GF-D8 (cell line): ENCODE results near the gene FZD7.

Experiments used
- DNase-seq: peaks from one replicate; lab custom pipeline; 2025; lab: John Stamatoyannopoulos, UW

FZD7 gene

GRCh38 chr2:202038471-202039277 is 5.0 kb downstream of the FZD7 start:
- DNase-seq: no peak

- no peak for DNase-seq
Observed at GRCh38 chr2:202039278-202040078, 5.8 kb downstream of the FZD7 start.

DNA sequence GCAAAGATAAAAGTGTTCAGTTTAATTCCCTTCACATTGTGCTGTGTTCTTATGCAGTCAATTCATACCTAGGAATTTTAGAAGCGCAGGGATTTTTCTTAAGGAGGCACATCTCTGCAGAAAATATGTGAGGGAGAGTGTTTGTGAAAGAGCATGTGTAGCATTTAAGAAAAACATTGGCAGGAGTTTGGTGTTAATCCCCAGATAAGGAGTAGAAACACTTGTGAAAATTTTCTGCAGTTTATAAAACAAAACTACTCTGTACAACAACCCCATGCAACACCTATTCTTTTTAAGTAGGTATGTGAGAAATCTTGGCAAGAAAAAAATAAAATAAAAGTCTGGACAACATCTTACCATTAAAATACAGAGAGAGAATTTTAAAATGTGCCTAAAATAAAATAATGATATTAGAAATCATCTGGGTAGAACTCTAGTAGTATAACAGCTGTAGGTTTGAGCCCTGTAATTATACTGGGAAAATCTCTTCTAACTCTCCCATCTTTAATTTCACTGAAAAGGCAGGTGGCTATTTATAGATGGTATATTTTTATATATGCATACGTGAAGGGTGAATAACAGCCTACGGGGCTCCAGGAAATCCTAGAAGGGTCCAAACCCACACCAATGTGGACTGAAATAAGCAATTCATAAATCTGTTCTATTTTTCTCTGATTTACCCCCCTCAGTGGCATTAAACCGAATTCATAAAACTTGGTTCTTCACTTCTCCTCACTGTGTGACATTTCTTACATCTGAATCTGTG is 6.6 kb downstream of the FZD7 start:
- DNase-seq: no peak

GRCh38 chr2:202042444-202042843 is 8.8 kb downstream of the FZD7 start:
- no peak for DNase-seq

GRCh38 chr2:202043475-202043874 is 9.8 kb downstream of the FZD7 start:
- no peak for DNase-seq

DNA sequence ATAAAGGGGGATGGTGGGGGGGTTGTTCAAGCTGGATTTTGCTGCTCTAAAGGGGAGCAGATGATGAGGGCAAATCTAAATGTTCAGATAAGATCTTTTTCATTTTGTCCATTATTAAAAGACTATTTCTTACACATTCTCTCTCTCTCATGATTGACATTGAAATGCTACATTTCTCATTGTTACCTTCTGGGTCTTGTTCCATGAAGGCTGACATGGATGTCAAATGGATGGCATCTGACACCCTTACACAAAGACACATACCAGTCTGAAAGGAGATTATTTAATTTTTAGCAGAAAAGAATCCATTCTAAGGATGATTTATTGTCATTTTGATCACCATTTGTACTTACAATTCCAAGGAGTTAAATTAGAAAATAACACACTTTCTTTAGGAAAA is 11.1 kb downstream of the FZD7 start:
- DNase-seq: no peak

- DNase-seq: no peak
Observed at GRCh38 chr2:202046572-202046971, 12.9 kb downstream of the FZD7 start.

DNA sequence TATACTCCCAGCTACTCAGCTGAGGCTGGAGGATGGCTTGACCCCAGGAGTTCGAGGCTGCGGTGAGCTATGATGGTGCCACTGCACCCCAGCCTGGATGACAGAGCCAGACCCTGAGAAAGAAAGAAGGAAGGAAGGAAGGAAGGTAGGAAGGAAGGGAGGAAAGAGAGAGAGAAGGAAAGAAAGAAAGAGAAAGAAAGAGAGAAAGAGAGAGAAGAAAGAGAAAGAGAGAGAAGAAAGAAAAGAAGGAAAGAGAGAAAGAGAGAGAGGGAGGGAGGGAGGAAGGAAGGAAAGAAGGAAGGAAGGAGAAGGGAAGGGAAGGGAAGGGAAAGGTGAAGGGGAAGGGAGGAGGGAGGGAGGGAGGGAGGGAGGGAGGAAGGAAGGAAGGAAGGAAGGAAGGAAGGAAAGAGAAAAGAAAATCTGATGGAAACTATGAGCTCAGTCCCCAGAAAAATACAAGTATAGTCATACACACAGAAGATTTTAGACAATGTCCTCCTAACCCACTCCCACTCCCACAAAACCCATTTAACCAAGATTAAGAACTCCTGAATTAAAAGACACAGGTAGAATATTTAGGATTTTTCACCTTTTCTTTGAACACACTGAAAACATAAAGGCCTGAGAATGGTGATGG is 15.6 kb downstream of the FZD7 start:
- DNase-seq: no peak

- DNase-seq: no peak
Observed at GRCh38 chr2:202049840-202050239, 16.2 kb downstream of the FZD7 start.

DNA sequence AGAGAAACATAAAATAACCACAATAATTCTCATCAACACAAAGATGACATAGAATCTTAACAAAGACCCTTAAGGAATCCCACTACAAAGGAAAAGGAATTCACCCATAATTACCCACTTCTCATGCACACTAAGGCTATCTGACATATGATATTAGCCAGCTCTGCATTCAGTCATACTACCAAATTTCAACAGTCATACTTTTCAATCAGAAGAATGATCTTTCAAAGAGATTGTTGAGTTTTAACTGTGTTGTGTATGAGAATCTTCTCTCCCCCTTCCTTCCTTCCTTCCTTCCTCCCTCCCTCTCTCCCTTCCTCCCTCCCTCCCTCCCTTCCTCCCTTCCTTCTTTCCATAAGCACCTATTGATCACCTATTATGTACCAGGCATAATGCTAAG is 17.0 kb downstream of the FZD7 start:
- no peak for DNase-seq

DNA sequence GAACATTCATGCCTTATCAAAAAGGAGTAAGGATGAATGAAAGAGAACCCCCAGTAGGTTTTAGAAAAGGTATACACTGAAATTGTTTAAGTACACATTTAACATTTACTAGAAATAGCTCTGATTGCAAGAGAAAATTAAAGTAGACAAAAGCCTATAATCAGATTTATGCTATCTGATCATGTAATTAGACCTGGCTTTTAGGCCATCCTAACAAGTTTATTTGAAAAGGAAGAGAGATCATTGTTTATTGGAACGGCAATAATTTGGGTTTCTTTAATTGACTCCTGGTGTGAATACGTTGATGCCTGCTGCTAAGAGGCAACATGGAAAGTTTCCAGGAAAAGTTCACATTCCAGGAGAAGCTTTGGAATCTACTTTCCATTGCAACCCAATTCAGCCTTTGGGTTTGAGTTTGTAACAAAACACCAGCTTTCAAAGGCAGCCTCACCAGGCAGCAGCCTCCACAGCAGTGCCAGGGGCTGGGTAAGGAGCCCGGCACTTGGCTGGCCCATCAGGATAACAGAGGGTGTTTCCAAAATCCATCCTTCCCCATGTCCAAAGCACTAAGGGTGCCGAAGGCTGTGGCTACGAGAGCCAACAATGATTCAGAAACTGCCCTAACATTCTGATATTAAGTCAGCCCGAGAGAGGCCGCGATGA is 18.0 kb downstream of the FZD7 start:
- no peak for DNase-seq

DNA sequence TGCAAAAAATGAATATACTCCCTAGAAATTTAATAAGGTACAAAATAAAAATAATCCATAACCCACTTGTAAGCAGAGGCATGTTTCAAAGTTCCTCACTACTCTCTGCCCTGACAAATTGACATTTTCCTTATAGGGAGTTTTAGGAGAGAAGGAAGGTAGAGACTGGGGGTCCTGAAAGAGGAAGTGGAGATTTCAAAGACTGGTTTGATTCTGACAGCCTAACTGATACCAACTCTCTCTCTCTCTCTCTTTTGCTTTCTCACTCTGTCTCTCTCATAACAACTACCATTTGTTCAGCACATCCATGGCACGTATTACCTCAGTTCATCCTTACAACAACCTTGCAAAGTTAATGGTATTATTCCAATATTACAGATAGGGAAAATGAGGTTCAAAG is 18.6 kb downstream of the FZD7 start:
- no peak for DNase-seq

- DNase-seq: no peak
Observed at GRCh38 chr2:202054679-202055078, 21.0 kb downstream of the FZD7 start.

DNA sequence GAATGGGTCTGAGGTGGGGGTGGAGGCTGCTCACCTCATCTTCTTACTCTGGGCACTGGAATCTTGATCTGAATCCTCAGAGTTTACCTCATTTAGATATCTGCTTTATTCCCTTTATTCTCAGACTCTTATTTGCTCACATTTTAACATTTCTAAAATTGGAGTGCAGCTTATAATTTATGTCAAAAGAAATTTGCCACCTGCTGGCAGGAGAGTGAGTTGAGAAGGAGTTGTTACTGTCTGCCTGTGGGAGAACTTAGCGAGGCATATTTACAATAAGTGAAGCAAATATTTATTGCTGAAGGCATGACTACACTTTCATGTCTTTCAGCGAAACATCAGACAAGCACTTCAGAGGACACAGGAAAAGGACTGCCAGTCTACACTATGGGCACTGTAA is 23.0 kb downstream of the FZD7 start:
- no peak for DNase-seq

DNA sequence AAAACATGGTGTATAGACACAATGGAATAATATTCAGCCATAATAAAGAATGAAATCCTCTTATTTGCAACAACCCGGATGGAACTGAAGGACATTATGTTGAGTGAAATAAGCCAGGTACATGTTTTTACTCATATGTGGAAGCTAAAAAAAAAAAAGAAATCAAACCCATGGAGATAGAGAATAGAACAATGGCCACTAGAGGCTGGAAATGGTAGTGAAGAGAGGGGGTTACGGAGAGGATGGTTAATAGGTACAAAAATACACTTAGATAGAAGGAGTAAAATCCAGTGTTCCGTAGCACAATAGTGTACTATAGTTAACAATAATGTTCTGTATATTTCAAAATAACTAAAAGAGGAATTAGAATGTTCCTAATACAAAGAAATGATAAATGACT is 26.6 kb downstream of the FZD7 start:
- DNase-seq: no peak

GRCh38 chr2:202061695-202062094 is 28.0 kb downstream of the FZD7 start:
- DNase-seq: no peak

- DNase-seq: no peak
Observed at GRCh38 chr2:202064171-202064880, 30.7 kb downstream of the FZD7 start.

- DNase-seq: no peak
Observed at GRCh38 chr2:202064881-202065230, 31.2 kb downstream of the FZD7 start.

GRCh38 chr2:202065876-202066275 is 32.2 kb downstream of the FZD7 start:
- DNase-seq: no peak

DNA sequence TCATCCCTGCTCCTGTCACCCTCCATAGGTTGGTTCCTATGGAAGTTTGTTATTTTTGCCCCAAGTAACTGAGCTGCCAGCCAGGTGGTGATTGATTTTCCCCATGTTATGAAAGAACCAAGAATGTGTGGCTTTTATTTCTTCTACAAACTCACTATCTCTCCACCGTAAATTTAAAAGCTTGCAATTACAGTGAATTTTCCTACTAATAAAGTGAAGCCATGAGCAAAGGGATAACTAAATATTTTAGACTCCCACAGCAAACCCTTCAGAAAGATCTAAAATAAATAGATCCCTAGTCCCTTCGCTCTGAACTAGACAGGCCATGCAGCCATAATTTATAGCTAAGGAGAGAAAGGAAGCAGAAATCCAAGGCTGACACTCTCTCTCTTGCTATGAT is 33.2 kb downstream of the FZD7 start:
- DNase-seq: no peak

GRCh38 chr2:202067589-202067988 is 33.9 kb downstream of the FZD7 start:
- no peak for DNase-seq
